H1 (cell line): ENCODE results near the gene ATPAF2. TPM values are rescaled to one million over a fixed set of nuclear protein-coding genes. Genes with fewer than 3 reads are reported as not detected.

Experiments
- CTCF ChIA-PET: fragments of 300-600 bp; sonication (Branson Sonifier 250); formaldehyde crosslinking; loops from one replicate; lab custom pipeline; 2021; ENCODE audit not compliant: partially characterized antibody; lab: Charles Lee
- POLR2A ChIA-PET: fragments of 300-600 bp; sonication (Branson Sonifier 250); formaldehyde crosslinking; loops from one replicate; lab custom pipeline; 2021; ENCODE audit warnings: inconsistent platforms; ENCODE audit not compliant: partially characterized antibody; lab: Charles Lee
- DNase-seq, 2 experiments: peaks; one replicate each; pipeline versions ENCODE4 v3.0.0 to v3.0.0-alpha.2; 2010 to 2022; ENCODE audit warnings: low spot score in 2 of 2, low read depth in 1 of 2, mixed read lengths in 1 of 2
- FAIRE-seq: peaks from 2 replicates; lab custom pipeline; 2011; peaks lifted over from hg19 to GRCh38; lab: Jason Lieb, UNC
- H2AFZ ChIP-seq: 2 replicates; pipeline ENCODE4 v1.8.1; 2012; ENCODE audit warnings: low read length, inconsistent platforms
- H2AK5ac ChIP-seq: 2 replicates; pipeline ENCODE4 v1.6.1; 2013; ENCODE audit warnings: low read depth, low read length
- H2BK120ac ChIP-seq: replicated peaks from 2 replicates; pipeline ENCODE3; 2013; ENCODE audit warnings: low read depth, low read length, inconsistent platforms
- H2BK12ac ChIP-seq: 2 replicates; pipeline ENCODE4 v1.6.1; 2013; ENCODE audit warnings: low read depth, low read length
- H2BK15ac ChIP-seq: 2 replicates; pipeline ENCODE4 v1.6.1; 2013; ENCODE audit warnings: low read length
- H2BK20ac ChIP-seq: 2 replicates; pipeline ENCODE4 v1.6.1; 2013; ENCODE audit warnings: low read length
- H2BK5ac ChIP-seq: 2 replicates; pipeline ENCODE4 v1.6.1; 2013; ENCODE audit warnings: low read depth, low read length
- H3K14ac ChIP-seq: 2 replicates; pipeline ENCODE4 v1.6.1; 2013; ENCODE audit warnings: inconsistent platforms; ENCODE audit not compliant: insufficient read length
- H3K18ac ChIP-seq: 2 replicates; pipeline ENCODE4 v1.6.1; 2013; ENCODE audit warnings: low read length; ENCODE audit errors: extremely low read depth
- H3K23ac ChIP-seq: 2 replicates; pipeline ENCODE4 v1.6.1; 2013; ENCODE audit warnings: inconsistent platforms; ENCODE audit not compliant: insufficient read length
- H3K23me2 ChIP-seq: 2 replicates; pipeline ENCODE4 v1.6.1; 2013; ENCODE audit warnings: low read depth, low read length
- H3K27ac ChIP-seq: 2 replicates; pipeline ENCODE4 v1.6.1; 2011; ENCODE audit warnings: low read depth, low read length, inconsistent platforms
- H3K27me3 ChIP-seq, 4 experiments: replicated peaks in 1 of 4; 1 replicate in 1 of 4; 2 replicates in 3 of 4; pipeline versions ENCODE4 v1.6.1 to v1.8.1; 2011 to 2013; ENCODE audit warnings: low read length in 3 of 4, mild to moderate bottlenecking in 3 of 4, inconsistent platforms in 2 of 4, mixed read lengths in 2 of 4, moderate library complexity in 1 of 4; ENCODE audit not compliant: control insufficient read depth in 3 of 4, insufficient read depth in 3 of 4; ENCODE audit errors: extremely low read depth in 1 of 4
- H3K36me3 ChIP-seq, 4 experiments: 2 replicates each; pipeline versions ENCODE4 v1.6.1 to v1.8.1; 2011 to 2013; ENCODE audit warnings: mild to moderate bottlenecking in 4 of 4, low read length in 3 of 4, moderate library complexity in 2 of 4, control low read depth in 1 of 4, inconsistent platforms in 1 of 4; ENCODE audit not compliant: insufficient read depth in 4 of 4, control insufficient read depth in 2 of 4
- H3K4ac ChIP-seq: replicated peaks from 2 replicates; pipeline ENCODE3; 2013; ENCODE audit warnings: low read length, low read depth, mixed read lengths, inconsistent platforms; ENCODE audit not compliant: insufficient read length
- H3K4me1 ChIP-seq, 4 experiments: replicated peaks in 1 of 4; 1 replicate in 1 of 4; 2 replicates in 3 of 4; pipeline versions ENCODE4 v1.6.1 to v1.8.1; 2011 to 2013; ENCODE audit warnings: low read length in 3 of 4, inconsistent platforms in 2 of 4, mixed read lengths in 1 of 4; ENCODE audit not compliant: insufficient read depth in 4 of 4, control insufficient read depth in 3 of 4
- H3K4me2 ChIP-seq, 2 experiments: 2 replicates each; pipeline versions ENCODE4 v1.6.1 to v1.8.1; 2011 to 2013; ENCODE audit warnings: low read depth in 2 of 2, low read length in 2 of 2, control low read depth in 1 of 2, inconsistent platforms in 1 of 2, mild to moderate bottlenecking in 1 of 2; ENCODE audit not compliant: insufficient read depth in 1 of 2
- H3K4me3 ChIP-seq, 4 experiments: fragments of 200-600, 300-600 bp in 1 of 4; sonication (generic), shearing (Covaris generic), sonication (Bioruptor Twin) in 1 of 4; 2 replicates each; pipeline versions ENCODE4 v1.5.1 to v1.8.1; 2011 to 2016; ENCODE audit warnings: low read length in 4 of 4, low read depth in 3 of 4, control low read depth in 2 of 4, inconsistent platforms in 2 of 4, mild to moderate bottlenecking in 2 of 4, mixed read lengths in 1 of 4, moderate library complexity in 1 of 4; ENCODE audit not compliant: insufficient read depth in 2 of 4; ENCODE audit errors: extremely low read depth in 1 of 4
- H3K56ac ChIP-seq: replicated peaks from 2 replicates; pipeline ENCODE3; 2013; ENCODE audit warnings: low read depth, mild to moderate bottlenecking, mixed read lengths, low read length, inconsistent platforms; ENCODE audit not compliant: insufficient read length
- H3K79me1 ChIP-seq: 2 replicates; pipeline ENCODE4 v1.6.1; 2013; ENCODE audit warnings: low read depth, low read length, control low read depth
- H3K79me2 ChIP-seq, 2 experiments: 2 replicates each; pipeline versions ENCODE4 v1.6.1 to v1.8.1; 2012 to 2013; ENCODE audit warnings: low read length in 2 of 2, mild to moderate bottlenecking in 2 of 2, inconsistent platforms in 1 of 2; ENCODE audit not compliant: insufficient read depth in 2 of 2, control insufficient read depth in 1 of 2
- H3K9ac ChIP-seq, 4 experiments: replicated peaks in 1 of 4; 1 replicate in 1 of 4; 2 replicates in 3 of 4; pipeline versions ENCODE4 v1.6.1 to v1.8.1; 2011 to 2013; ENCODE audit warnings: low read depth in 3 of 4, low read length in 3 of 4, control low read depth in 2 of 4, mild to moderate bottlenecking in 2 of 4, moderate library complexity in 2 of 4, inconsistent platforms in 1 of 4; ENCODE audit errors: extremely low read depth in 1 of 4
- H3K9me3 ChIP-seq, 2 experiments: 2 replicates each; pipeline versions ENCODE4 v1.6.1 to v1.8.1; 2012 to 2013; ENCODE audit warnings: mild to moderate bottlenecking in 2 of 2, moderate library complexity in 2 of 2, control low read depth in 1 of 2, inconsistent platforms in 1 of 2, low read depth in 1 of 2, low read length in 1 of 2, mixed read lengths in 1 of 2; ENCODE audit not compliant: insufficient read depth in 2 of 2
- H4K20me1 ChIP-seq, 2 experiments: replicated peaks in 1 of 2; 2 replicates each; pipeline versions ENCODE3 to v1.8.1; 2011 to 2013; ENCODE audit warnings: inconsistent platforms in 2 of 2, low read length in 2 of 2, mild to moderate bottlenecking in 1 of 2; ENCODE audit not compliant: insufficient read depth in 2 of 2, control insufficient read depth in 1 of 2
- H4K5ac ChIP-seq: 2 replicates; pipeline ENCODE4 v1.6.1; 2013; ENCODE audit warnings: low read length, low read depth, mixed read lengths, inconsistent platforms; ENCODE audit not compliant: insufficient read length
- H4K8ac ChIP-seq: 2 replicates; pipeline ENCODE4 v1.8.0; 2013; ENCODE audit warnings: mild to moderate bottlenecking, moderate library complexity, low read length, inconsistent platforms; ENCODE audit not compliant: insufficient read depth; ENCODE audit errors: extremely low read depth
- H4K91ac ChIP-seq: replicated peaks from 2 replicates; pipeline ENCODE3; 2013; ENCODE audit warnings: low read length, mixed read lengths, inconsistent platforms; ENCODE audit not compliant: insufficient read length
- TAF7 ChIP-seq: optimal IDR thresholded peaks from 2 replicates; pipeline ENCODE3; 2011; ENCODE audit warnings: low read depth, mild to moderate bottlenecking, inconsistent platforms, low read length, moderate library complexity, borderline replicate concordance
- WGBS, 2 experiments: shearing (Covaris generic) in 1 of 2; methylation state at CpG; one replicate each; pipeline versions ENCODE4 v1.1.6 to v1.1.7; 2013 to 2015; ENCODE audit warnings: low lambda C conversion rate in 2 of 2, mixed read lengths in 2 of 2, inconsistent platforms in 1 of 2, low coverage in 1 of 2, missing lambda C conversion rate in 1 of 2; ENCODE audit not compliant: insufficient replicate concordance in 2 of 2, insufficient coverage in 1 of 2, insufficient read length in 1 of 2; ENCODE audit errors: extremely low coverage in 1 of 2, missing lambda C conversion rate in 1 of 2; 5-methylcytosine and 5-hydroxymethylcytosine counted together
- polyA plus RNA-seq, 7 experiments: library from polyadenylated mRNA; depleted of rRNA in 3 of 7; stranded (reverse) in 5 of 7; unstranded in 2 of 7; fragments of >200 nt in 5 of 7; fragments of 200-250 nt in 2 of 7; gene quantifications; 1 replicate in 5 of 7; 2 replicates in 1 of 7; 4 replicates in 1 of 7; pipeline versions ENCODE4 v1.2.1 to v1.2.3, GENCODE V29; 2011 to 2013; ENCODE audit warnings: missing spikeins in 2 of 7, mixed read lengths in 2 of 7
- total RNA-seq: library from RNA; stranded (reverse); fragmentation: NEBNext Ultra II Directional; extraction: Animal tissue kit (Norgen Biotek cat#: 25700); gene quantifications from 2 replicates; pipeline ENCODE4 v1.2.1, GENCODE V29; 2021

Gene ATPAF2
- total and polyA plus RNA-seq, 2 of the 8 experiments (the other 6 are each of a cell fraction or from before 2014, with no cell fraction given) = 19.6 to 22.9 TPM

- no peaks in the 10 kb centered on the region for H3K36me3 ChIP-seq
- H4K91ac ChIP-seq = no peak overlapping the region
- H3K4me2 ChIP-seq = no peak overlapping the region
- H2BK120ac ChIP-seq = no peak overlapping the region
- no peak for DNase-seq
- no peak overlapping the region for H3K27ac ChIP-seq
- no peak for FAIRE-seq
- no peak overlapping the region for H3K18ac ChIP-seq
- H3K79me1 ChIP-seq = no peaks in the 10 kb centered on the region
- no peak overlapping the region for H3K23ac ChIP-seq
- no peaks in the 10 kb centered on the region for H3K79me2 ChIP-seq
- no peaks in the 10 kb centered on the region; a peak in 1 of 7 replicates for H3K27me3 ChIP-seq
- no peak overlapping the region for H2BK12ac ChIP-seq
- no peak overlapping the region for H2AK5ac ChIP-seq
- H3K9me3 ChIP-seq = no peaks in the 10 kb centered on the region
- no peak overlapping the region for H3K4me3 ChIP-seq
- no peak overlapping the region for H2AFZ ChIP-seq
- ChIA-PET POLR2A (no interaction called here), CTCF (interaction anchor here (0.5 to 3.9 kb wide), 5 partner anchors 12 to 98 kb away, joined by 4 to 23 read pairs (median 5); no protein-coding TSS in a partner anchor)
- no peak overlapping the region; the same call in 1 of the 2 replicates for H4K8ac ChIP-seq
- no peak overlapping the region for H3K4ac ChIP-seq
- 94% methylated on average over 7 of the region's 7 CpGs; no CpG with 5 or more reads in 1 of the 2 experiments for WGBS, 2 experiments
- no peak overlapping the region for H2BK5ac ChIP-seq
- no peaks in the 10 kb centered on the region; a peak in 1 of 7 replicates for H3K4me1 ChIP-seq
- H3K23me2 ChIP-seq = no peaks in the 10 kb centered on the region
- no peak overlapping the region for H2BK15ac ChIP-seq
- no peak overlapping the region for H2BK20ac ChIP-seq
- no peak overlapping the region for H3K14ac ChIP-seq
- no peak overlapping the region for H4K5ac ChIP-seq
- no peak overlapping the region for H3K9ac ChIP-seq
- H3K56ac ChIP-seq = no peak overlapping the region
- no peak for TF ChIP-seq TAF7
- no peaks in the 10 kb centered on the region for H4K20me1 ChIP-seq
Observed at GRCh38 chr17:17988427-17988945, 50.5 kb downstream of the ATPAF2 start.
